GM20000 (cell line): ENCODE data around the gene MALSU1.

Source experiments
- DNase-seq: peaks from one replicate; pipeline ENCODE4 v3.0.0; 2012; ENCODE audit warnings: low spot score
- CTCF ChIP-seq: IDR thresholded peaks from 2 replicates; pipeline ENCODE4 v1.5.1; 2012; ENCODE audit warnings: mild to moderate bottlenecking, control low read depth; ENCODE audit errors: extremely low read depth, missing control alignments

The MALSU1 gene

GRCh38 chr7:23275912-23276311 is 23.2 kb upstream of the MALSU1 start:
- DNase-seq: no peak
- no peak for TF ChIP-seq CTCF

GRCh38 chr7:23276376-23276775 is 22.8 kb upstream of the MALSU1 start:
- DNase-seq: no peak
- TF ChIP-seq CTCF: peak; percentile 30

- no peak for TF ChIP-seq CTCF
- no peak for DNase-seq
These were observed 22.2 kb upstream of the MALSU1 start for GRCh38 chr7:23276947-23277346.

DNA sequence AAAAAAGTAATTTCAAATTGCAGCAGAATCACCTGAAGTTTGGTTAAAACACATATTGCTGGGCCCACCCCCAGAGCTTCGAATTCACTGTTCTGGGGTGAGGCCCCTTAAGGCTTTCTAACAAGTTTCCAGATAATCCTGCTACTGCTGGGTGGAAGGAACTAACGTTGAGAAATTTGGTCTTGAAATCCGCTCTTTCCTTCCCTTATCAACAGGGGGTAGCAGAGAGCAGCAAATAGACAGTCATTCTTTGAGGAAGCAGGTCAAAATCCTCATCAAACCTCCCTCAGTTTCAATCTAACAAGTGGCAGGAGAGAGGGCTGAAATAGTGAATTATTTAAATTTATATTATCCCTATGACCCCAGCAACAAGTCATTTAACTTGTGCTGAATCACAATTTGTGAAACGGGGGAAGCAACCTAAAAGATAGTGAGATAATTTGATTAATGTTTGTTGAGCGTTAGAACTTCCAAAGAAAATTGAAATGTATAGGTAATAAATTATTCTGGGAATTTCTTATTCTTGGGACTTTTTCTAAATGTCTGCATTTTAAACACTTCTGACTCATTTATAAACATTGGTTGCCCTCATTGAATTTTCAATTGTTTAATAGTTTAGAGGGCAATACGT is 21.7 kb upstream of the MALSU1 start:
- DNase-seq: peak; percentile 69
- TF ChIP-seq CTCF: peak; percentile 37

DNA sequence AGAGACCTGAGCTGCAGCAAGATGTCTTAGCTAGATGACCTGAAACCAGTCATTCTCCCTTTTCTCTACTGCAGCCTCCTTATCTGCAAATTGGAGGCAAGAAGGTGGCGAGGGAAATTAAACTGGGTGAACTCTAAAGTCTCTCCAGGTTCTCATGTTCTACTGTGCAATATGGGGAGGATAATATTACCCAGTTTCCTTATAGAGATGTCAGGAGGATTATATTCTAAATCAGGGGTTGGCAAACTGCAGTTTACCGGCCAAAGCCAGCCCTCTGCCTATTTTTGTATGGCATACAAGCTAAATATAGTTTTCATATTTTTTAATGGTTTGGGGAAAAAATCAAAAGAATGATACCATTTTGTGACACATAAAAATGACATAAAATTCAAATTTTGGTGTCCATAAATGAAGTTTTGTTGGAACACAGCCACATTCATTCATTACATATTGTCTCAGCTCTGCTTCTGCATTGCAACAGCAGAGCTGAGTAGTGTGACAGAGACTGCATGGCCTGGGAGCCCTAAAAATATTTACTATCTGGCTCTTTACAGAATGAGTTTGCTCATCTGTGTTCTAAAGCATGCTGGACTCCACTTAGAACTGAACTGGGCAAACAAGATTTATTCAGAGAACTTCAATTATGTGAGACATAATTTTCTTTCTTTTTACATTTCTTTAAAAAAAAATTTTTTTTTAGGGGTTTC is 19.2 kb upstream of the MALSU1 start:
- no peak for TF ChIP-seq CTCF
- no peak for DNase-seq

DNA sequence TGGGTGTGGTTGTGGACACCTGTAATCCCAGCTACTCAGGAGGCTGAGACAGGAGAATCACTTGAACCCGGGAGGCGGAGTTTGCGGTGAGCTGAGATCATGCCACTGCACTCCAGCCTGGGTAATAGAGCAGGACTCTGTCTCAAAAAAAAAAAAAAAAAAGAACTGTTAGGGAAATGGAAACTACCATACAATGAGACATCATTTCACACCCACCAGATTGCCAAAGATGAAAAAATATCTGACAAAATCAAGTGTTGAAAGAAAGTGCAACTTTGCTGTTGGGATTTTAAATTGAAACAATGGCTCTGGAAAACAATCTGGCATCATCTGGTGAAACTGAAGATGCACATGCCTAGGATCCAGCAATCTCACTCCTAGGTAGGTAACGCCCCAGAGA is 16.1 kb upstream of the MALSU1 start:
- no peak for TF ChIP-seq CTCF

DNA sequence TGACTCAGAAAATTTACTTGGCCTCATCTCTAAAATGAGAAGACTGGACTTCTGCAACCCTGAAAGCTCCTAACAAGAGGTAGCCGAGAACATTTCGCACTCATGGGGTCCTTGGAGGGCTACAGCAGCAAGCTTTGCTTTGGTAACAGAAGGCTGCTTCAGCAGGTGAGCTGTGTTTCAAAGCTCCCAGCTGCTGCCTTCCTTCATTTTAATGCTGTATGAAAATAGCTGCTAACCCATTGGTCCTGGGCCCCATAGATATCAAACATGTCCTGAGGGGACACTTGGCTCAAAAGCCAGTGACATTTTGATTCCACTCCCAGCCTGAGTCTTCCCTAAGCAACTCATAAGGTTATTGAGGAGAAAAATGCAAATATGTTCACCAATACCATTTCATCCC is 14.3 kb upstream of the MALSU1 start:
- no peak for DNase-seq
- TF ChIP-seq CTCF: no peak

More for the DNA sequence above, 16.1 kb upstream of the MALSU1 start:
- DNase-seq: no peak
